Activated CD8-positive, alpha-beta T cell treated with anti-CD3 and anti-CD28 coated beads, Interleukin-2, amount 10 ng/mL, durations not matched to agents 7 days and 5 days (primary cell): Measurements from ENCODE around the gene KIAA0232. TPM values are rescaled to one million over a fixed set of nuclear protein-coding genes. Genes with fewer than 3 reads are reported as not detected.
"Not testable (repeated sequence)": the region's sequence is repeated elsewhere in the genome, so short reads cannot be mapped to it uniquely, and the experiment has no call there.

Experiments
- ATAC-seq: fragments of 150-1000 bp; cut with Tn5 transposase; one replicate; pipeline ENCODE4 v1.10.0; 2021; ENCODE audit warnings: moderate library complexity
- CTCF ChIA-PET: fragments of 350-600 bp; sonication (Branson Sonifier 250); formaldehyde crosslinking; loops from one replicate; lab custom pipeline; 2021; ENCODE audit warnings: antibody characterized with exemption; lab: Charles Lee
- POLR2A ChIA-PET: fragments of 350-600 bp; sonication (Branson Sonifier 250); formaldehyde crosslinking; loops from one replicate; lab custom pipeline; 2021; ENCODE audit warnings: antibody characterized with exemption; lab: Charles Lee
- DNase-seq: peaks from one replicate; pipeline ENCODE4 v3.0.0-alpha.2; 2020
- H3K27ac Mint-ChIP-seq: one replicate; pipeline ENCODE4 v1.8.0; 2021; ENCODE audit warnings: mild to moderate bottlenecking, mixed read lengths
- H3K27me3 Mint-ChIP-seq: one replicate; pipeline ENCODE4 v1.8.0; 2021; ENCODE audit warnings: low read depth, mixed read lengths
- H3K36me3 Mint-ChIP-seq: one replicate; pipeline ENCODE4 v1.8.0; 2021; ENCODE audit warnings: low read depth, mixed read lengths
- H3K4me1 Mint-ChIP-seq: one replicate; pipeline ENCODE4 v1.8.0; 2021; ENCODE audit warnings: low read depth, mixed read lengths
- H3K4me3 Mint-ChIP-seq: one replicate; pipeline ENCODE4 v1.8.0; 2021; ENCODE audit warnings: mild to moderate bottlenecking, mixed read lengths
- H3K9me3 Mint-ChIP-seq: one replicate; pipeline ENCODE4 v1.8.0; 2022; ENCODE audit warnings: mixed read lengths; ENCODE audit not compliant: insufficient read depth
- total RNA-seq, 2 experiments: library from RNA; stranded (reverse); gene quantifications; one replicate each; pipeline ENCODE4 v1.2.3, GENCODE V29; 2021

The KIAA0232 gene
- total RNA-seq, 2 experiments from 2014 or later, result 18.4 to 19.5 TPM

- ChIA-PET CTCF (interaction anchor here (0.9 to 1.5 kb wide), 2 partner anchors 21 to 32 kb away, joined by 3 to 4 read pairs; no protein-coding TSS in a partner anchor), POLR2A (interaction anchor here (0.7 to 4.7 kb wide), 3 partner anchors 14 to 255 kb away, joined by 3 to 36 read pairs (median 8); partner anchors contain the start of gene TBC1D14)
- ATAC-seq (no peak), DNase-seq (no peak)
- H3K36me3 Mint-ChIP-seq, result peaks cover 11% of the 10 kb centered on the region
- no peaks in the 10 kb centered on the region for H3K27me3 Mint-ChIP-seq
- peaks cover 53% of the 10 kb centered on the region for H3K4me1 Mint-ChIP-seq
- H3K9me3 Mint-ChIP-seq, result peaks cover 7% of the 10 kb centered on the region
- no peak overlapping the region for H3K27ac Mint-ChIP-seq
- H3K4me3 Mint-ChIP-seq, result no peak overlapping the region
Measured at GRCh38 chr4:6894528-6895498, 112.3 kb downstream of the KIAA0232 start.

- CTCF ChIA-PET, result interaction anchor here (0.9 to 1.3 kb wide), 3 partner anchors 10 to 22 kb away, joined by 3 to 4 read pairs (median 4); no protein-coding TSS in a partner anchor
- peaks cover 1% of the 10 kb centered on the region for H3K36me3 Mint-ChIP-seq
- H3K27me3 Mint-ChIP-seq, result no peaks in the 10 kb centered on the region
- peaks cover 59% of the 10 kb centered on the region for H3K4me1 Mint-ChIP-seq
- H3K4me3 Mint-ChIP-seq, result no peak overlapping the region
- no peaks in the 10 kb centered on the region for H3K9me3 Mint-ChIP-seq
- DNase-seq (no peak), ATAC-seq (no peak)
- H3K27ac Mint-ChIP-seq, result no peak overlapping the region
- POLR2A ChIA-PET, result interaction anchor here (0.7 to 4.7 kb wide), 4 partner anchors 13 to 256 kb away, joined by 3 to 36 read pairs (median 6); partner anchors contain the start of gene TBC1D14
Measured at GRCh38 chr4:6896035-6896434, 113.5 kb downstream of the KIAA0232 start.

- no peaks in the 10 kb centered on the region for H3K9me3 Mint-ChIP-seq
- ChIA-PET POLR2A (interaction anchor here (0.7 to 3.4 kb wide), 6 partner anchors 10 to 258 kb away, joined by 3 to 48 read pairs (median 4); partner anchors contain the start of genes MRFAP1 and TBC1D14), CTCF (interaction anchor here (0.7 to 2.6 kb wide), 10 partner anchors 12 to 172 kb away, joined by 3 to 39 read pairs (median 4); partner anchors contain the start of gene TBC1D14)
- ATAC-seq, result peak; percentile 31
- H3K4me1 Mint-ChIP-seq, result peaks cover 41% of the 10 kb centered on the region
- no peaks in the 10 kb centered on the region for H3K27me3 Mint-ChIP-seq
- H3K36me3 Mint-ChIP-seq, result peaks cover 1% of the 10 kb centered on the region
- DNase-seq, result no peak
- peak overlapping the region; percentile 95 for H3K27ac Mint-ChIP-seq
- peak overlapping the region; percentile 30 for H3K4me3 Mint-ChIP-seq
Measured at GRCh38 chr4:6898763-6899162, 116.2 kb downstream of the KIAA0232 start.

GRCh38 chr4:6900181-6900812 lies 117.8 kb downstream of the KIAA0232 start:
- ATAC-seq (no peak), DNase-seq (no peak)
- ChIA-PET POLR2A (interaction anchor here (1.0 to 3.4 kb wide), 10 partner anchors 9 to 260 kb away, joined by 3 to 48 read pairs (median 5); partner anchors contain the start of genes GRPEL1, MRFAP1 and TBC1D14), CTCF (interaction anchor here (0.9 to 2.6 kb wide), 12 partner anchors 8 to 210 kb away, joined by 3 to 39 read pairs (median 5); partner anchors contain the start of gene TBC1D14)
- Mint-ChIP-seq H3K4me1 (peaks cover 50% of the 10 kb centered on the region), H3K4me3 (no peak overlapping the region), H3K27me3 (no peaks in the 10 kb centered on the region), H3K36me3 (peaks cover 1% of the 10 kb centered on the region), H3K9me3 (no peaks in the 10 kb centered on the region), H3K27ac (peak overlapping the region; percentile 95)

GRCh38 chr4:6900956-6901355 lies 118.4 kb downstream of the KIAA0232 start:
- no peak overlapping the region for H3K4me3 Mint-ChIP-seq
- H3K27me3 Mint-ChIP-seq, result no peaks in the 10 kb centered on the region
- H3K27ac Mint-ChIP-seq, result peak overlapping the region; percentile 95
- ChIA-PET CTCF (interaction anchor here (1.5 to 2.6 kb wide), 4 partner anchors 10 to 84 kb away, joined by 4 to 39 read pairs (median 12); partner anchors contain the start of gene TBC1D14), POLR2A (interaction anchor here (1.4 to 3.4 kb wide), 2 partner anchors 8 to 25 kb away, joined by 6 to 48 read pairs; partner anchors contain the start of gene TBC1D14)
- H3K4me1 Mint-ChIP-seq, result peaks cover 49% of the 10 kb centered on the region
- DNase-seq (no peak), ATAC-seq (no peak)
- peaks cover 1% of the 10 kb centered on the region for H3K36me3 Mint-ChIP-seq
- no peaks in the 10 kb centered on the region for H3K9me3 Mint-ChIP-seq

GRCh38 chr4:6901669-6902317 lies 119.3 kb downstream of the KIAA0232 start:
- no peaks in the 10 kb centered on the region for H3K9me3 Mint-ChIP-seq
- ATAC-seq (no peak), DNase-seq (no peak)
- ChIA-PET CTCF (no interaction called here), POLR2A (no interaction called here)
- peaks cover 43% of the 10 kb centered on the region for H3K4me1 Mint-ChIP-seq
- peak overlapping the region; percentile 73 for H3K27ac Mint-ChIP-seq
- H3K4me3 Mint-ChIP-seq, result no peak overlapping the region
- peaks cover 1% of the 10 kb centered on the region for H3K36me3 Mint-ChIP-seq
- H3K27me3 Mint-ChIP-seq, result no peaks in the 10 kb centered on the region

- CTCF ChIA-PET, result no interaction called here
- Mint-ChIP-seq H3K4me3 (no peak overlapping the region), H3K4me1 (peaks cover 43% of the 10 kb centered on the region), H3K9me3 (no peaks in the 10 kb centered on the region), H3K27ac (no peak overlapping the region), H3K27me3 (no peaks in the 10 kb centered on the region), H3K36me3 (peaks cover 1% of the 10 kb centered on the region)
- no peak for ATAC-seq
- POLR2A ChIA-PET, result no interaction called here
- no peak for DNase-seq
Measured at GRCh38 chr4:6902318-6903042, 120.0 kb downstream of the KIAA0232 start.

GRCh38 chr4:6905516-6906445 lies 123.3 kb downstream of the KIAA0232 start:
- CTCF ChIA-PET, result interaction anchor here (1.0 to 1.6 kb wide), 4 partner anchors 13 to 165 kb away, joined by 3 to 6 read pairs (median 4); no protein-coding TSS in a partner anchor
- H3K27me3 Mint-ChIP-seq, result no peaks in the 10 kb centered on the region
- peaks cover 43% of the 10 kb centered on the region for H3K4me1 Mint-ChIP-seq
- H3K4me3 Mint-ChIP-seq, result no peak overlapping the region
- H3K9me3 Mint-ChIP-seq, result no peaks in the 10 kb centered on the region
- ATAC-seq (no peak), DNase-seq (no peak)
- POLR2A ChIA-PET, result interaction anchor here (1.2 to 1.4 kb wide), 3 partner anchors 13 to 232 kb away, joined by 4 to 5 read pairs (median 4); partner anchors contain the start of gene GRPEL1
- H3K27ac Mint-ChIP-seq, result no peak overlapping the region
- H3K36me3 Mint-ChIP-seq, result no peaks in the 10 kb centered on the region

- CTCF ChIA-PET, result interaction anchor here (1.0 to 1.2 kb wide), 3 partner anchors 14 to 164 kb away, joined by 3 to 4 read pairs (median 3); no protein-coding TSS in a partner anchor
- not testable (repeated sequence) for DNase-seq, H3K9me3 Mint-ChIP-seq, H3K36me3 Mint-ChIP-seq, ATAC-seq, H3K4me3 Mint-ChIP-seq, H3K27ac Mint-ChIP-seq, H3K27me3 Mint-ChIP-seq
- POLR2A ChIA-PET, result interaction anchor here (1.2 to 1.4 kb wide), 2 partner anchors 14 to 161 kb away, joined by 4 to 5 read pairs; partner anchors contain the start of gene GRPEL1
- H3K4me1 Mint-ChIP-seq, result peaks cover 46% of the 10 kb centered on the region
Measured at GRCh38 chr4:6906486-6906885, 124.0 kb downstream of the KIAA0232 start.
